HepG2 (cell line): ENCODE results near the gene NATD1. TPM values are rescaled to one million over a fixed set of nuclear protein-coding genes. Genes with fewer than 3 reads are reported as not detected.

Source experiments
- ATAC-seq: fragments of 200-7000 bp; cut with Tn5 transposase; 3 replicates; pipeline ENCODE4 v1.9.1; 2020; ENCODE audit warnings: mild to moderate bottlenecking, moderate library complexity
- BruUV-seq: library from RNA; stranded (reverse); fragments of 400-500 nt; replicated peaks from 2 replicates; lab custom pipeline; 2021; lab: Mats Ljungman, UMichigan
- CTCF ChIA-PET: fragments of 300-600 bp; formaldehyde crosslinking; extraction: SDS; loops from one replicate; lab custom pipeline; 2021; ENCODE audit warnings: low total read pairs, inconsistent platforms, low intra/inter-chr PET ratio; lab: Yijun Ruan, JAX
- POLR2A ChIA-PET: fragments of 350-600 bp; sonication (Branson Sonifier 250); formaldehyde crosslinking; loops from one replicate; lab custom pipeline; 2020; ENCODE audit warnings: antibody characterized with exemption, inconsistent platforms; lab: Yijun Ruan, JAX
- DNase-seq: peaks from one replicate; pipeline ENCODE4 v3.0.0-alpha.2; 2015; ENCODE audit warnings: low spot score
- FAIRE-seq: peaks from 3 replicates; lab custom pipeline; 2011; peaks lifted over from hg19 to GRCh38; lab: Jason Lieb, UNC
- H2AFZ ChIP-seq: one replicate; pipeline ENCODE4 v1.6.1; 2011; ENCODE audit warnings: low read length, inconsistent platforms
- H3K27ac ChIP-seq: fragments of 300-600 bp; 3 replicates; pipeline ENCODE4 v1.8.0; 2011; ENCODE audit warnings: mixed run types, mild to moderate bottlenecking, mixed read lengths, low read length, inconsistent platforms; ENCODE audit not compliant: insufficient read depth; ENCODE audit errors: extremely low read length
- H3K27me3 ChIP-seq, 2 experiments: fragments of 200-600 bp in 1 of 2; 2 replicates in 1 of 2; 3 replicates in 1 of 2; pipeline versions ENCODE4 v1.6.0 to v1.8.0; 2011; ENCODE audit warnings: low read length in 2 of 2, mild to moderate bottlenecking in 2 of 2, moderate library complexity in 2 of 2, inconsistent platforms in 1 of 2; ENCODE audit not compliant: insufficient read depth in 2 of 2, control insufficient read depth in 1 of 2
- H3K36me3 ChIP-seq, 2 experiments: fragments of 200-600 bp in 1 of 2; replicated peaks in 1 of 2; 2 replicates in 1 of 2; 3 replicates in 1 of 2; pipeline versions ENCODE4 v1.5.1 to v1.8.0; 2011; ENCODE audit warnings: low read length in 2 of 2, inconsistent platforms in 1 of 2; ENCODE audit not compliant: insufficient read depth in 2 of 2, control insufficient read depth in 1 of 2
- H3K4me1 ChIP-seq: 2 replicates; pipeline ENCODE4 v1.5.1; 2012; ENCODE audit warnings: low read length, inconsistent platforms; ENCODE audit not compliant: insufficient read depth
- H3K4me2 ChIP-seq: 2 replicates; pipeline ENCODE4 v1.6.0; 2011; ENCODE audit warnings: low read depth, low read length, inconsistent platforms
- H3K4me3 ChIP-seq, 3 experiments: fragments of 200-600 bp in 1 of 3; sonication (generic), shearing (Covaris generic) in 1 of 3; replicated peaks in 1 of 3; 2 replicates each; pipeline ENCODE4 v1.5.1; 2011 to 2016; ENCODE audit warnings: low read length in 3 of 3, inconsistent platforms in 2 of 3, low read depth in 2 of 3, mild to moderate bottlenecking in 2 of 3, control low read depth in 1 of 3, mixed read lengths in 1 of 3; ENCODE audit not compliant: insufficient read depth in 1 of 3
- H3K79me2 ChIP-seq: one replicate; pipeline ENCODE4 v1.6.1; 2011; ENCODE audit warnings: low read length, inconsistent platforms; ENCODE audit not compliant: insufficient read depth
- H3K9ac ChIP-seq: 2 replicates; pipeline ENCODE4 v1.6.0; 2011; ENCODE audit warnings: mild to moderate bottlenecking, low read depth, low read length, inconsistent platforms; ENCODE audit not compliant: insufficient read depth
- H3K9me3 ChIP-seq: 2 replicates; pipeline ENCODE4 v1.5.1; 2012; ENCODE audit warnings: mild to moderate bottlenecking, low read length
- H4K20me1 ChIP-seq: 2 replicates; pipeline ENCODE4 v1.6.0; 2011; ENCODE audit warnings: inconsistent platforms, mild to moderate bottlenecking, low read length, moderate library complexity; ENCODE audit not compliant: insufficient read depth
- ARNTL ChIP-seq: sonication (generic); formaldehyde crosslinking; IDR thresholded peaks from 2 replicates; pipeline ENCODE4 v1.4.0; 2020; ENCODE audit warnings: mild to moderate bottlenecking, missing genetic modification reagents
- ZNF547 ChIP-seq: sonication (generic); formaldehyde crosslinking; IDR thresholded peaks from 2 replicates; pipeline ENCODE4 v1.5.1; 2020; ENCODE audit warnings: mild to moderate bottlenecking, missing genetic modification reagents
- WGBS: methylation state at CpG from one replicate; pipeline ENCODE4 v1.1.6; 2017; ENCODE audit warnings: low lambda C conversion rate; 5-methylcytosine and 5-hydroxymethylcytosine counted together
- in situ Hi-C: cut with HindIII; loops from 2 replicates; pipeline ENCODE4 v1.10.0; 2017; ENCODE audit warnings: low pct_unique_long_range_greater_than_20kb; ENCODE audit not compliant: extremely low pct_ligation_motif_present
- intact Hi-C: fragments of 100-400 bp; cut with micrococcal nuclease; formaldehyde crosslinking; loops from one replicate; pipeline ENCODE4 v1.10.0; 2022; ENCODE audit not compliant: unreplicated experiment
- polyA plus RNA-seq, 8 experiments: library from polyadenylated mRNA; depleted of rRNA in 3 of 8; stranded (reverse) in 7 of 8; unstranded in 1 of 8; fragments of >200 nt; fragmentation: Illumina TruSeq in 4 of 8; extraction: Trizol in 4 of 8; gene quantifications; 2 replicates each; pipeline versions ENCODE4 v1.2.1 to v1.2.3, GENCODE V29; 2011 to 2016; ENCODE audit warnings: low read depth in 4 of 8, missing spikeins in 1 of 8, mixed read lengths in 1 of 8; ENCODE audit not compliant: insufficient read depth in 1 of 8
- small RNA-seq, 3 experiments: library from RNA; depleted of rRNA; stranded (forward); fragments of <200 nt; gene quantifications; one replicate each; pipeline ENCODE3, GENCODE V24; 2012; ENCODE audit warnings: low read depth in 2 of 3, low replicate concordance in 1 of 3; ENCODE audit not compliant: insufficient read length in 3 of 3, insufficient read depth in 2 of 3
- total RNA-seq, 5 experiments: library from RNA; depleted of rRNA; stranded (reverse); fragments of >200 nt; fragmentation: Illumina TruSeq; extraction: Trizol; gene quantifications; 2 replicates each; pipeline ENCODE4 v1.2.3, GENCODE V29; 2016; ENCODE audit warnings: low read depth in 1 of 5

NATD1 gene
- total and polyA plus RNA-seq, 2 of the 13 experiments (the other 11 are each of a cell fraction or from before 2014, with no cell fraction given): 0.31 to 2.3 TPM

- intact Hi-C loops (no loop called here), in situ Hi-C loops (no loop called here)
- 92% methylated on average over 2 of the region's 4 CpGs for WGBS
- no peak for ATAC-seq
- ChIA-PET CTCF (no interaction called here), POLR2A (no interaction called here)
- no peak for TF ChIP-seq ZNF547 (CRISPR knock-in tag)
- no peak for TF ChIP-seq ARNTL (CRISPR knock-in tag)
- peaks cover 6 to 42% of the 10 kb centered on the region in 2 experiments; a peak in 4 of 5 replicates for H3K36me3 ChIP-seq
- no peaks in the 10 kb centered on the region for H3K27me3 ChIP-seq
- no peak overlapping the region for H2AFZ ChIP-seq
- DNase-seq: no peak
- no peak overlapping the region for H3K9ac ChIP-seq
- no peaks in the 10 kb centered on the region for H3K9me3 ChIP-seq
- no peak overlapping the region for H3K27ac ChIP-seq
- no TSS peak for BruUV-seq
- FAIRE-seq: no peak
- no peaks in the 10 kb centered on the region for H3K79me2 ChIP-seq
- no peaks in the 10 kb centered on the region for H3K4me1 ChIP-seq
- no peak overlapping the region for H3K4me3 ChIP-seq
- H4K20me1 ChIP-seq: no peaks in the 10 kb centered on the region
- no peak overlapping the region for H3K4me2 ChIP-seq
Measured at GRCh38 chr17:21189361-21189760, 63.8 kb downstream of the NATD1 start.

Small RNAs within 50 kb of the gene (small RNA-seq; reads per million reads assigned to genes)
- 0 reads per million in 3 experiments for gene RN7SL426P

Other genes with a start within 250 kb of the NATD1 start
- gene USP22, start 210.4 kb downstream of the NATD1 start, total RNA-seq (2016; rRNA removed; fragmentation: Illumina TruSeq; extraction: Trizol): 130 and 131 TPM in 2 replicates
- gene USP22, start 210.4 kb downstream of the NATD1 start, polyA plus RNA-seq (2011; rRNA removed): 98.0 and 124 TPM in 2 replicates
- 24.3 and 35.8 TPM in 2 replicates for gene DHRS7B, start 126.4 kb downstream of the NATD1 start, total RNA-seq (2016; rRNA removed; fragmentation: Illumina TruSeq; extraction: Trizol)
- gene DHRS7B, start 126.4 kb downstream of the NATD1 start, polyA plus RNA-seq (2011; rRNA removed): 20.0 TPM in 2 replicates
- gene TMEM11, start 39.2 kb downstream of the NATD1 start, total RNA-seq (2016; rRNA removed; fragmentation: Illumina TruSeq; extraction: Trizol): 18.7 and 21.3 TPM in 2 replicates
- 32.0 and 35.0 TPM in 2 replicates for gene TMEM11, start 39.2 kb downstream of the NATD1 start, polyA plus RNA-seq (2011; rRNA removed)
- 20.5 and 39.8 TPM in 2 replicates for gene MAP2K3, start 31.3 kb upstream of the NATD1 start, total RNA-seq (2016; rRNA removed; fragmentation: Illumina TruSeq; extraction: Trizol)
- 27.4 and 31.9 TPM in 2 replicates for gene MAP2K3, start 31.3 kb upstream of the NATD1 start, polyA plus RNA-seq (2011; rRNA removed)
- gene KCNJ12, start 122.9 kb upstream of the NATD1 start, total RNA-seq (2016; rRNA removed; fragmentation: Illumina TruSeq; extraction: Trizol): not detected in 2 replicates
- gene KCNJ12, start 122.9 kb upstream of the NATD1 start, polyA plus RNA-seq (2011; rRNA removed): not detected in 2 replicates